Aorta (tissue), 5 donors: ENCODE results near the gene GALNT10. TPM values are rescaled to one million over a fixed set of nuclear protein-coding genes. Genes with fewer than 3 reads are reported as not detected.
A peak's percentile ranks its signal among the peaks of the same experiment; 100 is the strongest.

ENCODE experiments used
- ATAC-seq: fragments of 200-7000 bp; cut with Tn5 transposase; one replicate; pipeline ENCODE4 v1.9.1; 2022; ENCODE audit warnings: moderate library complexity; ENCODE audit not compliant: low FRiP score
- DNase-seq, 2 donors: peaks; one replicate each; pipeline ENCODE4 v3.0.0-alpha.2; 2020
- H3K27ac ChIP-seq, 2 donors: one replicate each; pipeline ENCODE4 v1.5.1; 2013; ENCODE audit warnings: low read length in 2 of 2, mild to moderate bottlenecking in 2 of 2, moderate library complexity in 2 of 2, control low read depth in 1 of 2, inconsistent platforms in 1 of 2, low read depth in 1 of 2
- H3K27me3 ChIP-seq, 2 donors: one replicate each; pipeline ENCODE4 v1.6.1; 2013; ENCODE audit warnings: control low read depth in 1 of 2, low read length in 1 of 2, mild to moderate bottlenecking in 1 of 2, moderate library complexity in 1 of 2; ENCODE audit not compliant: insufficient read depth in 2 of 2, control insufficient read depth in 1 of 2
- H3K36me3 ChIP-seq, 2 donors: one replicate each; pipeline ENCODE4 v1.6.1; 2013; ENCODE audit warnings: control low read depth in 1 of 2, low read length in 1 of 2, mild to moderate bottlenecking in 1 of 2; ENCODE audit not compliant: insufficient read depth in 2 of 2, control insufficient read depth in 1 of 2
- H3K4me1 ChIP-seq, 2 donors: one replicate each; pipeline ENCODE4 v1.6.1; 2013; ENCODE audit warnings: low read length in 2 of 2, control low read depth in 1 of 2, mild to moderate bottlenecking in 1 of 2, moderate library complexity in 1 of 2; ENCODE audit not compliant: insufficient read depth in 2 of 2, control insufficient read depth in 1 of 2
- H3K4me3 ChIP-seq, 2 donors: one replicate each; pipeline ENCODE4 v1.5.1; 2013; ENCODE audit warnings: low read length in 2 of 2, control low read depth in 1 of 2, mild to moderate bottlenecking in 1 of 2
- H3K9me3 ChIP-seq: one replicate; pipeline ENCODE4 v1.6.1; 2013; ENCODE audit warnings: mild to moderate bottlenecking, low read length; ENCODE audit not compliant: control insufficient read depth
- WGBS, 2 donors: extraction: QIAGEN DNeasy Blood & Tissue Kit; methylation state at CpG; one replicate each; pipeline ENCODE4 v1.1.7; 2013; 5-methylcytosine and 5-hydroxymethylcytosine counted together
- intact Hi-C, 2 donors: fragments of 100-400 bp; cut with DNase I; formaldehyde crosslinking; loops; one replicate each; pipeline versions ENCODE4 v1.14.2 to v1.15.0; 2022
- polyA plus RNA-seq, 2 donors: library from polyadenylated mRNA; stranded (reverse); fragments of 200-250 nt; gene quantifications; one replicate each; pipeline ENCODE4 v1.2.3, GENCODE V29; 2013
- total RNA-seq, 2 donors: library from RNA; stranded (reverse); fragmentation: NEBNext Ultra II Directional; extraction: Animal tissue kit (Norgen Biotek cat#: 25700); gene quantifications; one replicate each; pipeline ENCODE4 v1.2.1, GENCODE V29; 2021
- donor health status: healthy with polysubstance abuse.
- donor health status: Bipolar disorder and iron deficiency.
- donor health status: DM: no; HTN: no; CAD: no.
- donor health status: DM: no; HTN: no; CAD: no.
- donor health status: DM: yes; HTN: yes; CAD: no.

GALNT10 gene
- total and polyA plus RNA-seq, 4 donors: 9.1 to 44.2 (median 26.7) TPM

DNA sequence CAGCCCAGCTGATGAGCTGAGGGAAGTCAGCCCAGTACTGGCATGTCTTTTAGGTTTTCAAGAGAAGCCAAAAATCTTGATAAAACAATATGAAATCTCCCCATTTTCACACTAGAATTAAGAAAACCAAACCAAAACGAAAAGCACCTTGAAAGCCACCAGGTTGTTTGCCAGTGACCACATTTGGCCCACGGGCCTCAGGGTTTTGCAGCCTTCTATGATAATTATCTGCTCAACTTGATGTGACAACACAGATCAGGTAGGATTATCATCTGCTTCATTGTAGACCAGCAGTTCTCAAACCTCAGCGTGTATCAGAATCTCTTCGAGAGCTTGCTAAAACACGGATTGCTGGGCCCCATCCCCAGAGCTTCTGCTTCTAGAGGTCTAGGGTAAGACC is 101.4 kb downstream of the GALNT10 start:
- H3K27me3 ChIP-seq: no peaks in the 10 kb centered on the region
- no peak overlapping the region for H3K4me3 ChIP-seq
- 96 to 98% methylated on average over 5 of the region's 5 CpGs for WGBS, 2 donors
- H3K4me1 ChIP-seq: peaks cover 0 to 2% of the 10 kb centered on the region in 2 donors
- no peak for DNase-seq
- no peak overlapping the region for H3K27ac ChIP-seq
- no peaks in the 10 kb centered on the region for H3K9me3 ChIP-seq
- no peak for ATAC-seq
- intact Hi-C loops: no loop called here
- H3K36me3 ChIP-seq: no peaks in the 10 kb centered on the region

GRCh38 chr5:154293219-154293618 is 102.7 kb downstream of the GALNT10 start:
- H3K36me3 ChIP-seq: no peaks in the 10 kb centered on the region
- 93 to 100% methylated on average over 1 of the region's 1 CpG for WGBS, 2 donors
- H3K27ac ChIP-seq: no peak overlapping the region
- peaks cover 0 to 2% of the 10 kb centered on the region in 2 donors for H3K4me1 ChIP-seq
- H3K4me3 ChIP-seq: no peak overlapping the region
- H3K27me3 ChIP-seq: no peaks in the 10 kb centered on the region
- DNase-seq (no peak), ATAC-seq (no peak)
- no peaks in the 10 kb centered on the region for H3K9me3 ChIP-seq
- intact Hi-C loops: no loop called here

DNA sequence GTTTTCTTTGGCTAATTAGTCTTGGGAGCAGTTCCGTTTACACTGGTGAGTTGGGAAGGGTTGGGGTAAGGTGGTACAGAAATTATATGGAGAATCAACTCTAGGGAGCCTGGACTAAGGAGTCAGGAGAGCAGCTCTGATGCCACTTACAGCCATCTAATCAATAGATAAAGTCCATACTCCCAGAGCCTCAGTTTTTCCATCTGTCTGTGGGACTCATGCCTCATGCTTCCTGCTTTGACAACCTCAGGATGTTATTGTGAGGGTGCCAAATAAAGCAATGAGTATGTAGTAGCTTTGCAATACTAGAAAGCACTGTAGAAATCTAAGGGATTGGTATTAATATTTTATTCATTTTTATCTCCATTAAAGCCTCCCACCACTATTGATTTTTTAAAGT is 105.0 kb downstream of the GALNT10 start:
- WGBS, 2 donors: 45 to 65% methylated on average over 1 of the region's 1 CpG
- H3K9me3 ChIP-seq: no peaks in the 10 kb centered on the region
- H3K27me3 ChIP-seq: no peaks in the 10 kb centered on the region
- no peak overlapping the region for H3K27ac ChIP-seq
- H3K36me3 ChIP-seq: no peaks in the 10 kb centered on the region
- H3K4me1 ChIP-seq: no peaks in the 10 kb centered on the region
- intact Hi-C loops: no loop called here
- DNase-seq: no peak
- no peak overlapping the region for H3K4me3 ChIP-seq
- ATAC-seq: no peak

DNA sequence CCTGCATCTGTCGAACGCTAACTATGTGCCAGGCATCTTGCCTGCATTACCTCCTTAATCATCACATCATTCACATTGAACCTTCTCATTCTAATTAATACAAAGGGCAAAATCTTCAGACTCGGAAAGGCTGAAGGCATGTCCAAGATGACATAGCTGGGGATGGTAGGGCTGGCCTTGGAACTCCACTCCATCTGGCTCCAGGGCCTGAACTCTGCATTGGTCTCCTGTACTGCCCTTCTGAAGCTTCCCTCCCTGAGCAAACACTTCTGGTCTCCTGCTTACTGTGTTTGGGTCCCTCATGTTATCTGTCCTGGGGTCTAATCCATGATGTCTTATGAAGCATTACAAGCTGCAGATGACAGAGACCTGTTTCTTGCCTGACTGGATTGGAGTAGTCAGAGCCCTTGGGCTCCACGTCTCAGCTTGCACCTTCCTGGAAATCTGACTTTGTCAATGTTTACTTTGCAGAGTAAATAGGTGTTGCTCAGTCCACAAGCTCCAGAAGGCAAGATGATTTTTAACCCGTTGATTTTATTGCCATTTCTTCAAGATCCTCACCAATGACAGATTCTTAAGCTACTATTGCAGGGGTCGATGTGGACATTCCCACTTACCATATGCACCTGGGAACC is 106.1 kb downstream of the GALNT10 start:
- WGBS, 2 donors: 92 to 93% methylated on average over 6 of the region's 6 CpGs
- no peaks in the 10 kb centered on the region for H3K9me3 ChIP-seq
- no peak overlapping the region for H3K4me3 ChIP-seq
- H3K27ac ChIP-seq: no peak overlapping the region
- peaks cover 0 to under 1% of the 10 kb centered on the region in 2 donors for H3K4me1 ChIP-seq
- ATAC-seq (no peak), DNase-seq (no peak)
- H3K36me3 ChIP-seq: no peaks in the 10 kb centered on the region
- intact Hi-C loops: no loop called here
- no peaks in the 10 kb centered on the region for H3K27me3 ChIP-seq

- Histone ChIP-seq H3K9me3 (no peaks in the 10 kb centered on the region), H3K27me3 (no peaks in the 10 kb centered on the region), H3K27ac (no peak overlapping the region), H3K36me3 (no peaks in the 10 kb centered on the region), H3K4me3 (no peak overlapping the region), H3K4me1 (peaks cover 0 to 2% of the 10 kb centered on the region in 2 donors)
- ATAC-seq (no peak), DNase-seq (no peak)
- 92 to 93% methylated on average over 3 of the region's 3 CpGs for WGBS, 2 donors
- intact Hi-C loops: no loop called here
Observed at GRCh38 chr5:154298065-154298464, 107.5 kb downstream of the GALNT10 start.

DNA sequence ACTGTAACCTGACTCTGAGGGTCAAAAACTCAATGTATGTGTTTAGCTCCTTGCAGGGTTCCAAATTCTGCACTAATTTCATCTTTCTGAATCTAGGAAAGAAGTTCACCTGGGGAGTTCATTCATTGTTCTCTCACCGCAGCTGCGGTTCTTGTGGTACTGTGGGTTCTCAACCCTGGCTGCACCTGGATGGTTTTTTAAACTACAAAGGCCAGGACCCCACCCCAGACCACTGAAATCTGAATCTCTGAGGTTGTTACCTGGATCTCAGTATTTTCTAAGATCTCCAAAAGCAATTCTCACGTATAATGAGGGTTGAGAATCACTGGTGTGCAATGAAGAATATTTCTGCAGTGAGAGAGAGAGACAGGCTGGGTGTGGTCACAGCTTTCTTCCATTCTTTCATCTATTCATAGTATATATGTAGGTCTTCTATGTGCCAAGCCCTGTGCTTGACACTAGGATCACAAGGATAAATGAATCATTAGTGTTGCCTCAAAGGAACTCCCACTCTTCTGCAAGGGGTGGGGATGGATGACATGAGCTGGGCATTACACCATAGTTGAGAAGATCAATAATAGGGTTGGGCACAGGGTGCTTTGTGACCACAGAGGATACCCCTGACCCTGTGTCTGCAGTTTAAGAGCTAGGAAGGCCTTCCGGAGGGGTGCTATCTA is 109.8 kb downstream of the GALNT10 start:
- intact Hi-C loops: no loop called here
- no peak overlapping the region for H3K27ac ChIP-seq
- no peaks in the 10 kb centered on the region for H3K36me3 ChIP-seq
- DNase-seq: no peak
- H3K9me3 ChIP-seq: no peaks in the 10 kb centered on the region
- H3K4me1 ChIP-seq: peaks cover 0 to 2% of the 10 kb centered on the region in 2 donors
- H3K27me3 ChIP-seq: no peaks in the 10 kb centered on the region
- ATAC-seq: no peak
- WGBS, 2 donors: 93 to 96% methylated on average over 4 of the region's 4 CpGs
- H3K4me3 ChIP-seq: no peak overlapping the region

DNA sequence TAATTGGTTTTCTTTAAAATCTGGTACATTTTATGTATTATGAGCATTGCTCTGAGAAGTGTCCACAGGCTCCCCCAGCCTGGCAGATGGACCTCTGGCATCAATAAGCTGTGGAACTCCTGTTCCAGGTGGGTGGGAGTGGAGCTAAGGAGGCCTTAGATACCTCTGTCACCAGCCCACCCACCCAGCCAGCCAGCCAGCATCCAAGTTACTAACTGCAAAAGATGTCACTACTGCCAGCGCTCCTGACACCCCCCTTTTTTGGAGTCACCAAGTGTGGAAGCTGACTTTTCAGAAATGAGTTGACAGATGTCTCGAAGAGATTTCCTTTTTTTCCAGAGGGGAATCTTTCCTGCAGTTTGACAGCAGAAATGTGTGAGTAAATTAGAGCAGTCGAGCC is 111.2 kb downstream of the GALNT10 start:
- ATAC-seq (no peak), DNase-seq (no peak)
- Histone ChIP-seq H3K27me3 (no peaks in the 10 kb centered on the region), H3K4me3 (no peak overlapping the region), H3K9me3 (no peaks in the 10 kb centered on the region), H3K36me3 (no peaks in the 10 kb centered on the region), H3K27ac (peak overlapping the region in 1 of 2 donors; percentile 56), H3K4me1 (peaks cover 0 to 2% of the 10 kb centered on the region in 2 donors)
- intact Hi-C loops: loop anchor here in 1 of 2 donors (1.0 kb wide), 1 partner anchor 14 kb away; no protein-coding TSS in a partner anchor
- WGBS, 2 donors: 32 to 38% methylated on average over 3 of the region's 3 CpGs

DNA sequence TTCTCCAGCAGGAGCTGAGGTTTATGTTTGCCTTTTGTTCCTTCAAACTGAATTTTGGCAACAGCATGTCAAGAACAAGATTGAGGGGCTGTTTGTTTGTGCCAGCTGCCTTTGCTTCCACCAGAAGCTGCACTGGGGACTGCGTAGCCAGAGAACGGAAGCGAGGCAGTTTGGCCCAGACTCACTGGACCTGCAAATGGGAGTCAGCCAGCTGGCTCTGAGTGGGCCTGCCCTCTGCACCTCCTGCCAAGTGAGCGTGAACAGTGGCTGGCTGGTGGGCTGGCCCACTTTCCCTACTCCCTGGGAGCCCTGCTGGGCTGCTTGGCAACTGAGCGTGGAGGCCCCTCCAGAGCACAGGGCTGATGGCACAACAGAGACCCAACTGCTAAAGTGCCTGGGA is 111.6 kb downstream of the GALNT10 start:
- H3K9me3 ChIP-seq: no peaks in the 10 kb centered on the region
- ATAC-seq (peak; percentile 87), DNase-seq (peak; percentile 81 to 85)
- 6 to 13% methylated on average over 5 of the region's 5 CpGs for WGBS, 2 donors
- peaks cover 0 to 2% of the 10 kb centered on the region in 2 donors for H3K4me1 ChIP-seq
- H3K36me3 ChIP-seq: no peaks in the 10 kb centered on the region
- intact Hi-C loops: loop anchor here in 1 of 2 donors (1.0 kb wide), 1 partner anchor 15 kb away; no protein-coding TSS in a partner anchor
- H3K27ac ChIP-seq: peak overlapping the region in 1 of 2 donors; percentile 39
- no peaks in the 10 kb centered on the region for H3K27me3 ChIP-seq
- H3K4me3 ChIP-seq: no peak overlapping the region

DNA sequence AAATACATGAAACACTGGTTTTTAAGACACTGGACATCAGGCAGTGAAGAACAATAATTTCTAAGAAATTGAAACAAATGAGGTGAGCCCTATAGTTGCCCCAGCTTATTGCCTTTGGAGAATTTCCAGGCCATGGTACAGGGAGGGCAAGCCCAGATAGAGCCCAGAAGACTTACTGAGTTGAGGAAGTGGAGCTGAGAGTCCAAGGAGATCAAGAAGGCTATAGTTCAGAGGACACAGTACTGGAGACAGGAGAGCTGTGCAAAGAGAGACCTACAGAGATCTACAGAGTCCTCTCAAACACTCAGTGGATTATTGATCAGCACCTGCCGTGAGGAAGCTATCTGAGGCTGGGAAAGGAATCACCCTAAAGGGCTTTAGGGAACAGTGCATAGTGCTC is 112.6 kb downstream of the GALNT10 start:
- DNase-seq: no peak
- intact Hi-C loops: no loop called here
- Histone ChIP-seq H3K9me3 (no peaks in the 10 kb centered on the region), H3K36me3 (no peaks in the 10 kb centered on the region), H3K4me3 (no peak overlapping the region), H3K27ac (no peak overlapping the region), H3K27me3 (no peaks in the 10 kb centered on the region), H3K4me1 (peaks cover 0 to 2% of the 10 kb centered on the region in 2 donors)
- no peak for ATAC-seq
- whole genome bisulfite sequencing, 2 donors: 100% methylated on average over 1 of the region's 1 CpG
